Hematopoietic multipotent progenitor cell treated with erythropoietin and hydrocortisone succinate and interleukin-3 and kit ligand, for 15 days (in vitro differentiated cells): ENCODE results near the gene BCR.

Experiments
- DNase-seq: peaks from one replicate; pipeline ENCODE4 v3.0.0-alpha.2; 2015; ENCODE audit warnings: low spot score

The BCR gene

GRCh38 chr22:23199159-23199558 is 18.9 kb downstream of the BCR start:
- no peak for DNase-seq

DNA sequence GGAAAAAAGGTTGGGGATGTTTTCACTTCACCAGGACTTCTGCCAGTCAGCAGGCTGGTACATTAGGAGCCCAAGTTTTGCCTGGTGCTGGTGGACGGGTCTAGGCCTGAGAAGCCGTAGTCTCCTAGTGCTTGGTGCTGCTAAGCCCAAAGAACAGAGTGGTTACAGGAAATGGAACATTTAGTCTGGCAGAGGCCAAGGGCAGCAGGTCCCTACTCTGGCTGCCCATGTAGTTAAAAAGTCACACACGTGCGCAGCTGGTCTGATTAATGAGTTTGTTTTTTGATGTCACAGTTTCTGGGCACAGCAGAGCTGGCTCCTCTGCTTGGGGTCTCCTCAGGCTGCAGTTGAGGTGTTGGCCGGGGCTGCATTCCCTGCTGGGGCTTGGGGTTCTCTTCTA is 20.6 kb downstream of the BCR start:
- no peak for DNase-seq

GRCh38 chr22:23202812-23203451 is 22.6 kb downstream of the BCR start:
- DNase-seq, result no peak

DNA sequence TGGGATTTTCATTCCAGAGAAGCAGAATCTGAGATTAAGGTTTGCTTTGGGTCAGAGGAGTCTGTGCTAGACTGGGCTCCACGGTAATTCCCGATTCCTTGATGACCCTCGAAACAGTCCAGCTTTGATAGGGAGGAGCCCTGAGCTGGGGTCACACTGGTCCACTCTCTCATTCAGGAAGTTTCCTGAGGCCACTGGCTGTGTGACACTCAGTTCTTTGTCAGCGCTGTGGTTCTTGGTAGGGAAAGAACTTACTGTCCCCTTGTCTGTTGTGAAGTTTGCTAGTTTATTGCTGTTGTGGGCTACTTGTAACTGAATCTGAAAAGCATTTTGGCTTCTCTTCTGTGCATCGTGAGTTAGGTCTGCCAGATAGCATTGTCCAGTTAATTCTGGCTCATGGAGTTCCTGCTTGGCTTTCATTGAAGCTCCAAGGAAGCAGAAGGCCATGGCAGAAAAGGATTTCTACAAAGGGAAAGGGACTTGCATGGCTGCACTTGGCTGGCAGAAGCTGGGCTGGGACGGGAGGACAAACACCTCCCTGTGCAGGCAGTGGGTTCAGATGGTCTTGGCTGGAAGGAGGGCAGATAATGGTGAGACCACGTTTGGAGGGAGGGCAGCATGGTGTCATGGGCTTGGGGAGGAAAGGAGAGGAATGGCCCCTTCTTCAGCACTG is 23.3 kb downstream of the BCR start:
- no peak for DNase-seq

DNA sequence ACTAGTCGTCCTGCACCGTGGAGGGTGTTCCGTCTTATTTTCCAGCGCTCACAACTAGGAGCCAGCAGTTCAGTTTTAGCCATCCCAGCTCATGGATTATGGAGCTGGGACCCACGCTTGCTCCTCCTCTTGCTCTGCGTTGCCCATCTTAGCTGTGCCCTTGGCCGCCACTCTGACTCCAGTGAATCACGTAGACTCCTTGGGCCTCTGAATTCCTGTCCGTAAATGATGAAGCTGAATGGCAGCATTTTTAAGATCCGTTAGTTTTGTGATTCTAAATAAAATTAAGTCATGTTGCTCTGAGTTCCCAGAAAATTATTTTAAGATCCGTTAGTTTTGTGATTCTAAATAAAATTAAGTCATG is 23.8 kb downstream of the BCR start:
- no peak for DNase-seq

- no peak for DNase-seq
Observed at GRCh38 chr22:23204541-23205157, 24.3 kb downstream of the BCR start.

DNA sequence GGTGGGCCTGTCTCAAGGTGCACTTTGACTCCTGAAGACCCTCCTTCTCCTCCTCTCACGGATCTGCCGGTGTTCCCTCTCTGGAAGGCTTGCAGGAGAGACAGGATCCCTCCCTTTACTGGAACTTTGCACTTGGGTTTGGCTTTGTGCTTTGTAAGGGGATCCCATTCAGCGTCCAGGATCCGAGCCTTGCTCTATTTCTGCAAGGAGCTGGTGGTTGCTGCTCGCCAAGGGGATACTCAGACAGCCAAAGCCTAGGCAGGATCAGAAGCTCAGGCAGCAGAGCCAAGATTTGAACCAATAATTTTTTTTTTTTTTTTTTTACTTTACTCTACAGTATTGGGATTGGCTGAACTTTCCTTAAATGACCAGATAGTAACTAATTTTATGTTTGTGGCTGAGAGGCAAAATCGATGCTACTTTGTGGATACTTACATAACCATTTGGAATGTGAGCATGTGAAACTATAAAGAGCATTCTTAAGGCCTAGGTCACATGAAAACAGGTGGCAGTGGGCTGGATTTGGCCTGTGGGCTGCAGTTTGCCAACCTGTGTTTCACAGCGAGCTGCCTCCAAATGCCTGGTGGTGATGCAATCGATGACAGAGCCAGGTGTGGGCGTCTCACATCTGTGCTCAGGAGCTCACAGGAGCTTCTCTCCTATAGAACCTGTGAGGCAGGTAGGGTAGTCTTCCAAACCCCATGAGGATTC is 25.2 kb downstream of the BCR start:
- DNase-seq, result no peak

GRCh38 chr22:23206915-23207314 is 26.6 kb downstream of the BCR start:
- DNase-seq, result no peak

GRCh38 chr22:23207729-23208393 is 27.6 kb downstream of the BCR start:
- DNase-seq, result no peak

GRCh38 chr22:23210428-23211170 is 30.3 kb downstream of the BCR start:
- no peak for DNase-seq

DNA sequence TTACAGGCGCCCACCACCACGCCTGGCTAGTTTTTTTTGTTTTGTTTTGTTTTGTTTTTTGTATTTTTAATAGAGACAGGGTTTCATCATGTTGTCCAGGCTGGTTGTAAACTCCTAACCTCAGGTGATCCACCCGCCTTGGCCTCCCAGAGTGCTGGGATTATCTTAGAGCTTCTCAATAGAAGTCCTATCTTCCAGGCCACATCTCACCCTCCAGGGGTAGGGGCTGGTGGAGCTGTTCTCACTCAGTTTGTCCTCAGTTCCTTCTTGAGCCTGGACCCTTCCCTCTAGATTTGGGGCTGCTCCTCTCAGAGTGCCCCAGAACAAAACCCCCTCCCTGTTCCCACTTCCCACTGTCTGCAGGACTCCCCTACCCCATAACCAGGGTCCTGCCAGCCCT is 31.3 kb downstream of the BCR start:
- DNase-seq, result no peak

DNA sequence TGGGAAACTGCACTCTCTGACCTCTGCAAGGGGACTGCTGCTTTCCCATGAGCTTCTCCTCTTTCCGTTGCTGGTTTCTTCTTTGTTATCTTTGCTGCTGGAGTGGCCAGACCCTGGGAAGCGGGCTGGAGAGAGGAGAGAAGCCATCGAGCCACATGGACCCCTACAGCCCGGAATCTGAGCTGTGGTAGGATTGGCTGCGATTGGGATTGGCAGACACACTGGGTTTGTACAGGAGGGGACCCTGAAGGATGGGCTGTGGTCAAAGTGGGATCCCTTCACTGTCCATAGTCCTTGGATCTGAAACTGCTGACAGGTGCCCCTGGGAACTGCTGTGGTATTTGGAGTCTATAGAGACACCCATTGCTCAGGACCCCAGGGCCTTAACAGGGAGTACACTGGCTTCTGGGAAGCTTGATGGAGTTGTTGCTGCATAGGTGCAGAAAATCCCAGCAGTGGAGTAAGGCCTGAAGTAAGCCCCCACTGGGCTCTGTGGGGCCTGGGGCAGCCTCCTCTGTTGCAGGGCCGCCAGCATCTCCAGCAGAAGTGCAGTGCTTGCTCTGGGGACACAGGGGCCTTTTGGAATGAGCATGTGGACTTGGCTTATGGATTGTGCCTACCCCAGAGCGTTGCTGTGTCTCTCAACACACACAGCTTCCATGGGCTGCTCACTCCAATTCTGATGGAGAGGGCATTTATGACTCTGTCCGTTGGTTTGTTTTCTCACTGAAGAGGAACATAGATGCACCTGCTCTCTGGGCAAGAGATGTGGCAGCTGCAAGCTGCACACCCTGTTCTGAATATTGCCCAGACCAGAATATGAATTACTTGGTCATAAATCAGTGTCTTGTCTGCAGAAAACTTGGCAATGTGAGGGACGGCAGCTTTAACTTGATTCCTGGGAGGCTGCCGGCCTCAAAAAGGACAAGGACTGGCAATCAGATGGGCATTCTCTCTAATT is 32.0 kb downstream of the BCR start:
- no peak for DNase-seq

DNA sequence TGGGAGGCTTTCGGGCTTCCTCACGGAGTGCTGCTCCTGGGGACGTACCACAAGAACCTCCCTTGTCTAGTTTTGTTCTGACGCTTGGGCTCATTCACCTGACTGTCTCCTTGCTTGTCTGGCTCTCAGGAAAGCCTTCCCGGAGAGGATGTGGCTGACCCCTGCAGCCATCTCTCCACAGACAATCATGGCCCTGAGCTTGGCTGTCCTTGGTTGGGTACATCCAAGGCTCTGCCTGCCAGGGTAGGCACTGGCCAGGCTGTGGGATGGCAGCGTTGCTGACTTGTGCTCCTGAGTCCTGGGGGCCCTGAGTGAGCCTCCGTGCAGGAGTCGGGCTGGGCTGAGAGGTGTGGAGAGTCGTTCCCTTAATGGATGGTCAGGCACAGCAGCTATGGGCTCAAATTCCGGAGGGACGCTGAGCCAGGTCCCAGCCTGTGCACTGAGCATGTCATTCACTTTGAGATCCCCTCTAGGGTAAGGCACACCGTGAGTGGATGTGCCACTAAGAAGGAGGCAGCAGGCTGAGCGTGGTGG is 32.8 kb downstream of the BCR start:
- no peak for DNase-seq

- no peak for DNase-seq
Observed at GRCh38 chr22:23213581-23214334, 33.4 kb downstream of the BCR start.

GRCh38 chr22:23214398-23214797 is 34.1 kb downstream of the BCR start:
- no peak for DNase-seq

GRCh38 chr22:23215294-23216241 is 35.3 kb downstream of the BCR start:
- DNase-seq, result peak; percentile 23

DNA sequence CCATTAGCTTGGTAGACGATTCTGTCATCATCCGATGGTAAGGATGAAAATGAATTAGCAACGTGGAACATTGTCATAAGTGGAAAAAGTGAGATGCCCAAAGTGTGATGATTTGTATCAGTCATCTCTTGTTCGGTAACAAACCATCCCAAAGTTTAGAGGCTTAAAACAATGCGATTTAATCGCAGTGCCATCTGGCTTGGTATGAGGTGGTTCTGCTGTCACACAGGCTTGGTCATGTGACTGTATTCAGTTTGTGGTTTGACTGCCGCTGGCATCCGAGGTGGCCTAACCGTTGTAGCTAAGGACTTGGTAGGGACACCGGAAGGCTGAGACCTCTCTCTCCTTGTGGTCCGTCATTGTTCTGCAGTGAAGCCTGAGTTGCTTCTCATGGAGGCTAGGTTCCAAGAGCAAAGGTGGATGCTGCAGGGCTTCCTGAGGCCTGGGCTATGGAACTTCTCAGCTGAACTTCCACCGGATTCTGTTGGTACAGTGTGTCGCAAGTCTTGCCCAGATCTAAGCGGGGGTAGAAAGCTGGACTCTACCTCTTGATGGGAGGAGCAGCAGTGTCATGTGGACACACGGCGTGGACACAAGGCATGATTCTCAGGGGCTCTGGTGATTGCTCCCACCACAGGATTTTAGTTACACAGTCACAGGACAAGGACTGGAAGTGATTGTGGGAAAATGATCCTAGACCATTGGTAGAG is 36.3 kb downstream of the BCR start:
- no peak for DNase-seq
